GM19351 (cell line): ENCODE data around the gene RNF44.

Experiments
- ATAC-seq: cut with Tn5 transposase; IDR thresholded peaks from one replicate; pipeline ENCODE4 v1.9.1; 2021; ENCODE audit warnings: mild to moderate bottlenecking, moderate library complexity; ENCODE audit not compliant: unreplicated experiment

The RNF44 gene

DNA sequence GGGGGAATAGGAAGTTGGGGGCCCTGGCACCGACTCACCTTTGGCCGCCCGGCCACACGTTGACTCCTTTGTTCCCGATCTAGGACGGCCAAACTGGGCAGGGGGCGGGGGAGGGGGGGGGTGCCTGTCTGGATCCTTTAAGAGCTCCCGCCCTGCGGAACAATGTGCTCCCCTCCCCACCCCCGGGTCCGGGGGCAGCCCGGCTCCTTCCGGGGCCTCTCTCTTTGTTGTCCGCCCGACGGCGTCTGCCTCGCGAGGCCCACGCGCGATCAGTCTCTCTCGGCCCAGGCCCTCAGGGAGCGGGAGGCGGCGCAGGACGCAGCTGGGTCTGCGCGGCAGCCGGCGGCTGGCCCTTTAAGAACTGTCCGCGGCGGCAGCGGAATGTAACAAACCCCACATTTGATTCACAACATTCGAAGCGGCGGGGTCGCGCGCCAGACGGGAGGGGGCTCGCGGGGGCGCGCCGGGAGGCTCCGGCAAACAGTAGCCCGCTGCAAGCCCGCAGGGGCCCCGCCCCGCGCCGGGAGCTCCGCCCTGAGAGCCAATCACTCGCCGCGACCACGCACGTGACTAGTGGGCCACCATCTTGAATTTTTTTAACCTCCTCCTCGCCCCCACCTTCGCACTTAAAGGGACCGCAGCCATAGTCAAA lies at the start of gene RNF44:
Gene RNF44, minus strand, starts transcription at position 501 of the 652 bp plus-strand sequence. CDS start 4,930 bp downstream, outside the sequence.
- ATAC-seq: peak; percentile 47

DNA sequence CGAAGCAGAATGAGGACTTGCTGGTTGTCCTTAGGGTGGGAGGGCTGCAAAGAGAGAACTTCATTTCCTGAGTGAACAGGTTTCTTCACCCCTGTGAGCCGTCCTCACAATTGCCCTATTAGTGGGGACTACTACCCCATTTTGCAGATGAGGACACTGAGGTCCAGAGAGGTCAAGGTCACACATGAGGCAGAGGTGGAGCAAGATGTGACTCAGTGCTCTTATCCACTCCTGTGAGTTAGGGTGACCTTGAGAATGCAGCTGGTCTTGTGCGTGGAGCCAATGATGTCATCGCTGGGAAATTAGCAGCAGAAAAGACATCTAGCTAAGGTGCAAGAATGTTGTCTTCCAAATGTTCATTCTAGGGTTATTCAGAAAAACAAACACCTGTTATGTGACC lies 45.9 kb upstream of the RNF44 start:
- no peak for ATAC-seq

DNA sequence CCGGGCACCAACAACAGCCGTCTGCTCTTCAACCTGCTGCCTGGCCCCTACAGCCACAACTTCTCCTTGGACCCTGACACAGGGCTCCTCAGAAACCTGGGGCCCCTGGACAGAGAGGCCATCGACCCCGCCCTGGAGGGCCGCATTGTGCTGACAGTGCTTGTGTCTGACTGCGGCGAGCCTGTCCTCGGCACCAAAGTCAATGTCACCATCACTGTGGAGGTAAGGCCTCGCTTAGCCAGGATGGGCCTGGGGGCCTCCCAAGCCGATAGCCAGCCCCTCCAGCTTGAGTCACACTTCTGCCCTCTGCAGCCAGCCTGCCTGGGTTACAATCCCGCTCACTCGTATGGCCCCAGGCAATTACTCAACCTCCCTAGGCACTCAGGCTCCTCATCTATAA lies 44.2 kb upstream of the RNF44 start:
- ATAC-seq: no peak

DNA sequence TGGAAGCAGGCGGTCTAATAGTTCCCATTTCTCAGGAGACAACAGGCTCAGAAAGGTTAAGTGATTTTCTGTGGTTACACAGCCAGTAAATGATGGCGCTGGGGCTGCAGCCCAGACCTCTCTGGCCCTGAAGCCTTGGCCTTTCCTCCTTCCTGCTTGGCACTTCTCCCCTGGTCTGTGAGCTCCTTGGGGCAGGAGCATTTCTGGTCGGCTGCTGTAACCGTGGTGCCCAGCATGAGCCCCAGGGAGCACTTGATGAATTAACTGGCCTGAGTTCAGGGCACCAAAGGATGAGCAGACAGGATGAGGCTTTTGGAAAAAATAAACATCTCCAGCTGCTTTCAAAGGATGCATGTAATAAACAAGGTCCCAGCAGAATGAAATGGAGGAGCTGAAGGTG lies 42.1 kb upstream of the RNF44 start:
- ATAC-seq: no peak

DNA sequence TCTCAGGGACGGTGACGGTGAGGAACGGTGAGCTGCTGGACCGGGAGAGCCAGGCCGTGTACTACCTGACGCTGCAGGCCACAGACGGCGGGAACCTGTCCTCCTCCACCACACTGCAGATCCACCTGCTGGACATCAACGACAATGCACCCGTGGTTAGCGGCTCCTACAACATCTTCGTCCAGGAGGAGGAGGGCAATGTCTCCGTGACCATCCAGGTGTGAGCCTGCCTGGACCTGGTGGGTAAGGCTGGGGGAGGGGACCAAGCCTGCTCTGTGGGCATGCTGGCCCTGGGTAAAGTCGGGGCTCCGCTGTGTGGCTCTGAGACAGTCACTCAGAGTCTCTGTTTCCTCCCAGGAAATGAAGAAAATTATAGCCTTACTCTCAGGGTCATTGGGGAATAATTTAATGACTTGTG lies 41.2 kb upstream of the RNF44 start:
- peak; percentile 81 for ATAC-seq

DNA sequence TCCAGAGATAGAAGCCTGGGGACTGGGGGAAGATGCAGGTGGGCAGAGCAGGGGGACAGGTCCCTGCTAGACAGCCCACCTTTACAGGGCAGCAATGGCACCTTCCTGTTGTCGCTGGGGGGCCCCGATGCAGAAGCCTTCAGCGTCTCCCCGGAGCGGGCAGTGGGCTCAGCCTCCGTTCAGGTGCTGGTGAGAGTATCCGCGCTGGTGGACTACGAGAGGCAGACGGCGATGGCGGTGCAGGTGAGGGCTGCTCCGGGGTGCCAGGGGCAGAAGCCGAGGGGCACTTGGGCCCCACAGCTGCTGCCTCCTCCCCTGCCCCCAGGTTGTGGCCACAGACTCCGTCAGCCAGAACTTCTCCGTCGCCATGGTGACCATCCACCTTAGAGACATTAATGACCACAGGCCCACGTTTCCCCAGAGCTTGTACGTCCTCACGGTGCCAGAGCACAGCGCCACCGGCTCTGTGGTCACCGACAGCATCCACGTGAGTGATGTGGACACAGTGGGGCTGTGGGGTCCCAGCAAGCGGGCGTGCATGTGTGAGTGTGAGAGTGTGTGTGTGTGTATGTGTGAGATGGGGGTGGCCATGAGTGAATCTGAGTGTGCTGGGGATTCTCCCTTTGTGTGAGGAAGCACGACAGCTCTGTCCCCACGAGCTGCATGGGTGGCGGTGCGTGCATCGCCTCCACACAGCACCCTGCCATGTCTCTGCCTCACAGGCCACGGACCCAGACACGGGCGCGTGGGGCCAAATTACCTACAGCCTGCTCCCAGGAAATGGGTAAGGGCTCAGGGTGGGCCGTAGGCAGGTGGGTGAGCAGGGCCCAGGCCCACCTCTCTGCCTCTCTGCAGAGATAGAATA lies 40.3 kb upstream of the RNF44 start:
- ATAC-seq: no peak

DNA sequence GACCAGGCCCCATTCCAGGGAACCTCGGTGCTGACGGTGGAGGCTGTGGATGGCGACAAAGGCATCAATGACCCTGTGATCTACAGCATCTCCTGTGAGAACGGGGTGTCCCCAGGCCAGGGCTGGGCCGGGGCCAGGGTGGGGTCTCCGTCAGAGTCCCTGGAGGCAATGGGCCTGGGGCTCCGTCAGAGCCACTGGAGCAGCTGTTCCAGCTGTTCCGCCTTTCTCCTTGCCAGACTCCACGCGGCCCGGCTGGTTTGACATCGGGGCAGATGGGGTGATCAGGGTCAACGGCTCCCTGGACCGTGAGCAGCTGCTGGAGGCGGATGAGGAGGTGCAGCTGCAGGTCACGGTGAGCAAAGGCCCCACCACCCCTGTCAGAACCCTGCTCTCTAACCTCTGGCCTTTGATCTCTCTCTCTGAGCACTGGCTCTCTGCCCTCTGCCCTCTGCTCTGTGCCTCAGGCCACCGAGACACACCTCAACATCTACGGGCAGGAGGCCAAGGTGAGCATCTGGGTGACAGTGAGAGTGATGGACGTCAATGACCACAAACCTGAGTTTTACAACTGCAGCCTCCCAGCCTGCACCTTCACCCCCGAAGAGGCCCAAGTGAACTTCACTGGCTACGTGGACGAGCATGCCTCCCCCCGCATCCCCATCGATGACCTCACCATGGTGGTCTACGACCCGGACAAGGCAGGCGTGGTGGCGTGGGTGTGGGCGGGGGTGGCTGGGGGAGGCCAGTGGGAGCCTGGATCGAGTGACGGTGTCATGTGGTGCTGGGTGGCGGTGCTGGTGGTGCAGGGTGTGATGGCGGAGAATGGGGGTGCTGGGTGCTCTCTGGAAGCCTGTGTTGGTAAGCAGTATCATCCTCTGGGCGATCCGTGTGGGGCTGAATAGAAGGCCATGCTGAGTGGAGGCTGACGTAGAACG lies 38.6 kb upstream of the RNF44 start:
- ATAC-seq: no peak

DNA sequence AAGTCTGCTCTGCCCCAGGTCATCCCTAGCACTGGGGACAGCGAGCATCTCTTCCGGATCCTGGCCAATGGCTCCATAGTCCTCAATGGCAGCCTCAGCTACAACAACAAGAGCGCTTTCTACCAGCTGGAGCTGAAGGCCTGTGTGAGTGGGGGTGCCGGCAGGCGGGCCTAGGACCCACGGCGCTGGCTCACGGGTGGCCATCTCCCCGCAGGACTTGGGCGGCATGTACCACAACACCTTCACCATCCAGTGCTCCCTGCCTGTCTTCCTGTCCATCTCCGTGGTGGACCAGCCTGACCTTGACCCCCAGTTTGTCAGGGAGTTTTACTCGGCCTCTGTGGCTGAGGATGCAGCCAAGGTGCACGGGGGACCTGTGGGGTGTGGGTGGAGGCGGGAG lies 37.9 kb upstream of the RNF44 start:
- no peak for ATAC-seq

GRCh38 chr5:176574297-176574591 lies 37.0 kb upstream of the RNF44 start:
- ATAC-seq: no peak

GRCh38 chr5:176573564-176574296 lies 36.5 kb upstream of the RNF44 start:
- ATAC-seq: peak; percentile 77

- ATAC-seq: no peak
Measured at GRCh38 chr5:176570044-176570443, 32.8 kb upstream of the RNF44 start.

DNA sequence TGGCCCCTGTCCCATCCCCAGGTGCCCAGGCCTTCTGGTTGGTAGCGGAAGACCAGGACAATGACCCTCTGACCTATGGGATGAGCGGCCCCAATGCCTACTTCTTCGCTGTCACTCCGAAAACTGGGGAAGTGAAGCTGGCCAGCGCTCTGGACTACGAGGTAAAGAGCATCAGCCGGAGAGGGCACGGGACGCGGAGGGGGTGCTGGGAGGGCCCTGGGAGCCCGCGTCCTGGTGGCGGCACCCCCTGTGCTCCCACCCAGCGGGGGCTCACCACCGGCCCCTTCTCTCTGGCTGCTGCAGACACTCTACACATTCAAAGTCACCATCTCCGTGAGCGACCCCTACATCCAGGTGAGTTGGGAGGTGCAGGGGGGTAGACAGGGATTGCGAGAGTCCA lies 31.5 kb upstream of the RNF44 start:
- no peak for ATAC-seq

DNA sequence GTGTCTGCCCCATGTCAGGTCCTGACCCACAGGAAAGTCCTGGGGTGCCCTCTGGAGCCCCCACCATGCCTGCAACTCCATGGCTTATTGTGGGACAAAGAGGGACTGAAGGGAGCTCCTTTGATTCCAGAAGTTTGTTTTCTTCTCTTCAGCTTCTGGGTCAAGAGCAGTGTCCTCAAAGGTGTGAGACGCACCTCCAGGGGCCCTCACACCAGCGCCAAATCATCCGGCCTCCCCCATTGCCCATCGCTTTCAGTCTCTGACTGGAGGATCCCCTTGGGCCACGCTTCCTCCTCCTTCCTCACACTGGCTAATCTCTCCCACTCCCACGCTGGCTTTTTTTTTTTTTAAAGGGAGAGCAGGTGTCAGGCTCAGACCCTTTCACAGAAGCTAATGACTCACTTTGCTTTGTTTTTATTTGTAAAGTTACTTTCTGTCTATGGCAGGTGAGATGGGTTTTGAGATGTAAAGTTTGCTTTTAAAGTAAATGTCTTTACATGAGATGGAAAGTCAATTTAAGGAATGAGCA lies 28.6 kb upstream of the RNF44 start:
- ATAC-seq: no peak

- no peak for ATAC-seq
Measured at GRCh38 chr5:176564002-176564401, 26.8 kb upstream of the RNF44 start.

DNA sequence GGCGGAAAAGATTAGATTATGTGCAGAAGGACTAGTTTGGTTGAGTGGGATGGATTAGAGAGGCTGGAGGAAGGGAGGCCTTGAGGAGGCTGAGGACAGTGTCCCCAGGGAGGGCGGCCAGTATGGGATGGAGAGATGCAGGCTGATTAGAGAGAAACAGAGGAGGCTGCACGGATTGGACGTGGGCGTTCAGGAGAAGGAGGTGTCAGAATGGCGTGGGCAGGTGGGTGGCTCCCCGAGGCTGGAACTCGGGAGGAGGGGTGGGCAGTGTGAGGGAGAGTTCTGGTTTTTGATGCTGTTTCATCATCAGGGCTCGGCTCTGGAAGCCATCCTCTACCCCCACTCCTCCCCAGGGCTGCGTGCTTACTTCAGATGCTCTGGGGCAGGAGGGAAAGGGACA lies 25.0 kb upstream of the RNF44 start:
- ATAC-seq: no peak

GRCh38 chr5:176561259-176561658 lies 24.1 kb upstream of the RNF44 start:
- no peak for ATAC-seq

- no peak for ATAC-seq
Measured at GRCh38 chr5:176560364-176560763, 23.2 kb upstream of the RNF44 start.

- no peak for ATAC-seq
Measured at GRCh38 chr5:176559683-176560082, 22.5 kb upstream of the RNF44 start.

DNA sequence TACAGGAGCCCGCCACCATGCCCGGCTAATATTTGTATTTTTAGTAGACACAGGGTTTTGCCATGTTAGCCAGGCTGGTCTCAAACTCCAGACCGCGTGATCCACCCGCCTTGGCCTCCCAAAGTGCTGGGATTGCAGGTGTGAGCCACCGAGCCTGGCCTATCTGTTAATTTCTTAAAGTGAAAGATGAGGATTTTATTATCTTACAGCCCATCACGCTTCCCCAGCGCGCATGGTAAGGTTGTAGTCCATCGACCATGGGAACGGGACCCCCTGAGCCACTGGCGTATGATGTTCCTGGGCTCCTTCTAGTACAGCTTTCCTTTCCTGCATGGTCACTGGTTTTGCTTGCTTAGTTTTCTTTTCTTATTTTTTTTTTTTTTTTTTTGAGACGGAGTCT lies 20.6 kb upstream of the RNF44 start:
- ATAC-seq: no peak

- no peak for ATAC-seq
Measured at GRCh38 chr5:176553260-176554085, 16.3 kb upstream of the RNF44 start.
